ENCODE data around the gene PRUNE2.
A peak's percentile ranks its signal among the peaks of the same experiment; 100 is the strongest.
"Not testable (repeated sequence)": the region's sequence is repeated elsewhere in the genome, so short reads cannot be mapped to it uniquely, and the experiment has no call there.

The PRUNE2 gene

DNA sequence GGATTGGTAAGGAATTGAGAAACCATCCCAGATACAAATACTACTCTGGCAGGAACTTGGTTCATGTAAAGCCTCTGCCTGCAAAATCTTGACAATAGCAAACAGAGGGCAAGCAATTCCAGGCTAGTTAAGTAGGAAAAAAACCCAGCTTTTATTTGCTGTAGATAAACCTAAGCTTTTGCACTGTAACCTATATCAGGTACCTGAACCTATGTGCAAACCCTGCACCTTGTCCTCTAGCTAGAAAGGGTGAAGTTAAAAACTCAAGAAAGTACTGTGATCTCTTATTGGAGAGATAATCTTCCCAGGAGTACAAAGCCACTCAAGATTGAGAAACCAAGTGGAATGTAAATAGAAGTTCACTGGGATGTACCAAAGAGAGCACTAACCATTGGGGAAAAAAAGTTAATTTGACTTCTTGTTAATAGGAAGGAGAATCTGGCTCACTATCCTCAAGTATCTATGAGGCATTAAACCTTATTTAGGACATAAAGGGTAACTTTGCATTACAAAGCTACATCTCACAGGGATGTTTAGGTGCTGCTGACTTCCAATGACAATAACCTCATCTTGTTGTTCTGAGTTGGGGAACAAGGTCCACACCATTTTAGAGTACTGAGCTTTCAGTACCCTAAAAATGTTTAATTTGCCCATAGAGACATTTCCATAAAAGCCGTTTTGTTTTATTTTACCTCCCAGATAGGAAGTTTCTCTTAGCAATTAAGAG, 215.5 kb downstream of the PRUNE2 start:
- no peak overlapping the region for H3K9ac ChIP-seq (ENCODE audit: low read depth, low read length)
- no peaks in the 10 kb centered on the region for H3K36me3 ChIP-seq (ENCODE audit: insufficient read depth, low read length)
- H3K4me2 ChIP-seq (ENCODE audit: low read length): no peak overlapping the region
- peaks cover 30% of the 10 kb centered on the region for H3K4me1 ChIP-seq (ENCODE audit: control insufficient read depth, insufficient read depth, low read length)
- H3K27me3 ChIP-seq (ENCODE audit: control insufficient read depth, insufficient read depth, low read length): no peaks in the 10 kb centered on the region
- no peak overlapping the region for H3K4me3 ChIP-seq (ENCODE audit: low read length)
- no peaks in the 10 kb centered on the region for H3K9me3 ChIP-seq (replicated peaks; ENCODE audit: low read length)

DNA sequence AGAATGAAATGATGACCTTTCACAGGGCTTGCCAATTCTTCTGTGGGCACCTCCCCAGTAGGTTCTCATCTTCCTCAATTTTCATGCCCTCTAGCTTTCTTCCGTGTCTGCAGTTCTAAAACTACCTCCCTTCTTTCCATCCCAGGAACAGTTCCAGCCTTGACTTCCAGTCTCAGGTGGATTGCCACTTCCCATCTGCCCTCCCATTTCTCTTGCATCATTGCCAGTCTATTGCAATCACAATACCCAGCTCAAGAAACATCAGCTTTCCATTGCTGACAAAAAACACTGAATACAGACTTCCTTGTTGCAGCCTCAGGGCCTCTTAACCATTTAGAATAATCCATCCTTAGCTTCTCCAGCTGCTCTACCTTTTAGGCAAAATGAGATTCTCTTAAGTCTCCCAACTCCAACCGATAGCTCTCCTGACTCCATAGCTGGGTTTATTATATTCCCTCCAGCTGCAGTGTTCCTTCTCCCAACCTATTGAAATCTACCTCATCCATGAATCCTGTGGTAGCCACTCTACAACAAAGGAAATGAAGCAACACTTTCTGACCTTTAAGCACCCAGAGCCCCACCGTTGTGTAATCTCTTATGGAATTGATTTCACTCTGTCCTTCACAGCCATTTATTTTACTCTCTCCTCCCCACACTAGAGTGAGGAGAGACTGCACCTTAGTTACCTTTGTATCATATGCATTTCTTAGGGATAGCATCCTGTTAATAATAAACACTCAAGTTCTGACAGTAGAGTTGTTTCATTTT, 217.3 kb downstream of the PRUNE2 start:
- H3K9ac ChIP-seq (ENCODE audit: low read depth, low read length): peak overlapping the region; percentile 14
- no peaks in the 10 kb centered on the region for H3K36me3 ChIP-seq (ENCODE audit: insufficient read depth, low read length)
- no peaks in the 10 kb centered on the region for H3K9me3 ChIP-seq (replicated peaks; ENCODE audit: low read length)
- H3K4me1 ChIP-seq (ENCODE audit: control insufficient read depth, insufficient read depth, low read length): peaks cover 30% of the 10 kb centered on the region
- no peaks in the 10 kb centered on the region for H3K27me3 ChIP-seq (ENCODE audit: control insufficient read depth, insufficient read depth, low read length)
- H3K4me3 ChIP-seq (ENCODE audit: low read length): peak overlapping the region; percentile 8
- peak overlapping the region; percentile 9 for H3K4me2 ChIP-seq (ENCODE audit: low read length)

DNA sequence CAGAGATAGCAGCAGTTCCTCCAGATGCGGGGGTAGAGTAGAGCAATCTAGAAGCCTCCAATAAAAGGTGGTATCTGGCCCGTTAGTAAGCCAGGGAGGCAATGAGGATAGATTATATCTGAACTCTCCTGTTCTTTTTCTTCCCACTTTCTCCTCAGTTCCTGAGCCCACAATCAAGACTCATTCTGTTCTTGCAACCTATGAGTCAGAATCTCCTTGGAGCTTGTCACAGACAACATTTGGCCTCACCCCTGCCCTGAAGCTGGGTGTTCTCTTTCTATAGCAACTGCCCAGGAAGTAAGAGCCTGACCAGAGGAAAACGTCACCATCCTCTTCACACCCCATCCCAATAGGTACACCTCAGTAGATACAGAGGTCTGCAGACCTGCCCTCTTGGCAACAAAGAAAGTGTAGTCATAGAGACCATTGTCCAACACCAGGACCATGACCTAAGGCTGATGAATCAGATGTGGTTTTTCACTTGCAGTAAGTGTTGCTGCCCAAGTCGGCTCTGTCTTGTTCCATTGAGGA, 218.0 kb downstream of the PRUNE2 start:
- peak overlapping the region; percentile 68 for H3K9ac ChIP-seq (ENCODE audit: low read depth, low read length)
- H3K9me3 ChIP-seq (replicated peaks; ENCODE audit: low read length): no peaks in the 10 kb centered on the region
- H3K36me3 ChIP-seq (ENCODE audit: insufficient read depth, low read length): no peaks in the 10 kb centered on the region
- H3K4me2 ChIP-seq (ENCODE audit: low read length): peak overlapping the region; percentile 9
- H3K4me3 ChIP-seq (ENCODE audit: low read length): peak overlapping the region; percentile 21
- peaks cover 30% of the 10 kb centered on the region for H3K4me1 ChIP-seq (ENCODE audit: control insufficient read depth, insufficient read depth, low read length)
- no peaks in the 10 kb centered on the region for H3K27me3 ChIP-seq (ENCODE audit: control insufficient read depth, insufficient read depth, low read length)

DNA sequence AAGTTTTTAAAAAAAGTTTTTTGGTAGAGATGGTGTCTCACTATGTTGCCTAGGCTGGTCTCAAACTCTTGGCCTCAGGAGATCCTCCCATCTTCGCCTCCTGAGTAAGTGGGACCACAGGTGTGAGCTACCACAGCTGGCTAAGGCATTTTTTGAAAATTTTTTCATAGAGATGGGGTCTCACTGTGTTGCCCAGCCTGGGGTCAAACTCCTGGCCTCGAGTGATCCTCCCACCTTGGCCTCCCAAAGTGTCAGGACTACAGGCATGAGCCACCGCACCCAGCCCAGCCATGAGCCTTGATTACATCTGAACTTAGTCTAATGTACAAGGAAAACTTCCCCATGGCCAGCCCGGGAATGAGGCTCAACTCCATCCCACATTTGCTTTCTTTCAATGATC, 219.2 kb downstream of the PRUNE2 start:
- H3K36me3 ChIP-seq (ENCODE audit: insufficient read depth, low read length): no peaks in the 10 kb centered on the region
- no peak overlapping the region for H3K9ac ChIP-seq (ENCODE audit: low read depth, low read length)
- H3K4me2 ChIP-seq (ENCODE audit: low read length): no peak overlapping the region
- H3K9me3 ChIP-seq (replicated peaks; ENCODE audit: low read length): no peaks in the 10 kb centered on the region
- H3K27me3 ChIP-seq (ENCODE audit: control insufficient read depth, insufficient read depth, low read length): no peaks in the 10 kb centered on the region
- peaks cover 25% of the 10 kb centered on the region for H3K4me1 ChIP-seq (ENCODE audit: control insufficient read depth, insufficient read depth, low read length)
- H3K4me3 ChIP-seq (ENCODE audit: low read length): no peak overlapping the region

DNA sequence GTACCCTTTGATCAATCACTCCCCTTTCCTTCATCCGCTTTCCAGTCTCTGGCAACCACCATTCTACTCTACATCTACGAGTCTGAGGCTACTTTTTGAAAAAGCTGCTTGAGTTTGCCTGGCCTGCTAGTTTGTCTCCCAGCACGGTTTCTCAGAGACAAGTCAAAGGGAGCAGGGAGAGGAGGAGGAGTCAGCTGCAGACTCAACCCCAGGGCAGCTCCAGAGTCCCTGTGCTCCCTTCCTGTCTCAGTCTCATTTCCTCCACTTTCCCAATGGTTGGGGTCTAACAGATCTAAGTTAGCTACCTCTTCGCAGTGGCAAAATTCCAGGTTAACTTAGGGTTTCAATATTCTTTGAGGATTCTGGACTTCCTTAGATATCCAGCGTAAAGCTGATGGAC, 221.7 kb downstream of the PRUNE2 start:
- Histone ChIP-seq H3K4me3 (ENCODE audit: low read length) (no peak overlapping the region), H3K9me3 (replicated peaks; ENCODE audit: low read length) (no peaks in the 10 kb centered on the region), H3K27me3 (ENCODE audit: control insufficient read depth, insufficient read depth, low read length) (no peaks in the 10 kb centered on the region), H3K9ac (ENCODE audit: low read depth, low read length) (no peak overlapping the region), H3K4me1 (ENCODE audit: control insufficient read depth, insufficient read depth, low read length) (peaks cover 24% of the 10 kb centered on the region), H3K36me3 (ENCODE audit: insufficient read depth, low read length) (no peaks in the 10 kb centered on the region), H3K4me2 (ENCODE audit: low read length) (no peak overlapping the region)

DNA sequence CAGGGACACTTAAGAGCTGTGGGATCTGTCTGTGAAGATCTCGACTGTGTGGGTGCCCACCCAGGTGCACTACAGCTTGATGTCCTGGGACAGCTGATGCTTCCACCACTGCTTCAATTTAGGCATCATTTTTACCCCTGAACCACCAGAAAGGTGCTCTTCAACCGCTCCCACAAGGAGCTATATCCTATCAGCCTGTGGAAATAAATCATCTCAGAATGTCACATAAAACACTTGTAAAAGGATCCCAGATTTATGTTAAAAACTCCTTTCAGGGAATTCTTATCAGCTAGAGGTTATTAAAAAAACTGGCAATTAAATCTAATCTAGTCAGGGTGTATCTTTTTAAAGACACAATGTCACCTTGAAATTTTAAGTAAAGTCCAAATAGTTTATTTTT, 224.4 kb downstream of the PRUNE2 start:
- H3K36me3 ChIP-seq (ENCODE audit: insufficient read depth, low read length): no peaks in the 10 kb centered on the region

DNA sequence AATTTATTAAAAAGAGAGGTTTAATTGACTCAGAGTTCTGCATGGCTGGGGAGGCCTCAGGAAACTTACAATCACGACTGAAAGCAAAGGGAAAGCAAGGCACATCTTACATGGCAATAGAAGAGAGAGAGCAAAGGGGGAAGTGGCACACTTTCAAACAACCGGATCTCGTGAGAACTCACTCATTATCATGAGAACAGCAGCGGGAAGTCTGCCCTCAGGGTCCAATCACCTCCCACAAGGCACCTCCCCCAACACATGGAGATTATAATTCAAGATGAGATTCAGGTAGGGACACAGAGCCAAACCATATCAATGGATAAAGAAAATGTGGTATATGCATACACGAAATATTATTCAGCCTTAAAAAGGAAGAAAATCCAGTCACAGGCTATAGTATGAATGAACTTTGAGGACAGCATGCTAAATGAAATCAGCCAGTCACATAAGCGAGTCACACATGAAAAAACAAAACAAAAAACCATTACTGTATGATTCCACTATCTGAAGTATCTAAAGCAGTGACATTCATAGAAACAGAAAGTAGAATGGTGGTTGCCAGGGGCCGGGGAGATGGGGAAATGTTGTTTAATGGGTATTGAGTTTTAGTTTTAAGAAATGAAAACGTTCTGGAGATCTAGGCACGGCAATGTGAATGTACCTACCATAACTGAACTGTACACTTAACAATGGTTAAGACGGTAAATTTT, 225.0 kb downstream of the PRUNE2 start:
- no peaks in the 10 kb centered on the region for H3K36me3 ChIP-seq (ENCODE audit: insufficient read depth, low read length)

More for the DNA sequence above, 224.4 kb downstream of the PRUNE2 start:
- H3K27me3 ChIP-seq (ENCODE audit: control insufficient read depth, insufficient read depth, low read length): no peaks in the 10 kb centered on the region
- no peak overlapping the region for H3K4me2 ChIP-seq (ENCODE audit: low read length)
- H3K4me3 ChIP-seq (ENCODE audit: low read length): no peak overlapping the region
- no peaks in the 10 kb centered on the region for H3K9me3 ChIP-seq (replicated peaks; ENCODE audit: low read length)
- no peak overlapping the region for H3K9ac ChIP-seq (ENCODE audit: low read depth, low read length)
- peaks cover 14% of the 10 kb centered on the region for H3K4me1 ChIP-seq (ENCODE audit: control insufficient read depth, insufficient read depth, low read length)

DNA sequence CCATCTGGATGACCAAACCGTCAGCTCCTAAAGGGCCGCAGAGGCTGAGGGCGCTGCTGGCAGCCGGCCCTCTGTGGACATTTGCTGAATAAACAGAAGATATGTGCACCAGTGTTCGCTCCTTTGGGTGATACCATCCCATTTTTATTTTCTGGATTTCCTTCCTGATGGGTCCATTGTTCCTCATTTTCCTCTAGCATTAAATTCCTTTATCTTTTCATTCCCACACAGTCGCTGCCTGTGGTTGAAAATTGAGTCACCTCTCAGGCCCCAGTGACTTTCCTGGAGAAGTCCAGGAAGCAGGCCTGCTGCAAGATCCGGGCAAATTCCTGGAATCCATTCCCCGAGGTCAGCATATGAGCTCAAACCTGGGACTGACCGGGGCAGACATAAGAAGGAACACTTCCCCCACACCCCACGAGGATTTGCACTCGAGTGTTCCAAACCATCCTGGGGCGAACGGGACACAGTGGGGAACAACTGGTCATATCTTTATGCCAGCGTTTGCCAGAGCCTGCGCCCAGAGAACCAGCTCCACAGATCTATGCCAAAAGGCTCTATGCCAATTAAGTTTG, 228.3 kb downstream of the PRUNE2 start:
- no peaks in the 10 kb centered on the region for H3K9me3 ChIP-seq (replicated peaks; ENCODE audit: low read length)
- H3K27me3 ChIP-seq (ENCODE audit: control insufficient read depth, insufficient read depth, low read length): no peaks in the 10 kb centered on the region
- H3K36me3 ChIP-seq (ENCODE audit: insufficient read depth, low read length): no peaks in the 10 kb centered on the region
- peak overlapping the region; percentile 5 for H3K4me3 ChIP-seq (ENCODE audit: low read length)
- H3K9ac ChIP-seq (ENCODE audit: low read depth, low read length): peak overlapping the region; percentile 50
- peaks cover 15% of the 10 kb centered on the region for H3K4me1 ChIP-seq (ENCODE audit: control insufficient read depth, insufficient read depth, low read length)
- H3K4me2 ChIP-seq (ENCODE audit: low read length): peak overlapping the region; percentile 67

More for the DNA sequence above, 225.0 kb downstream of the PRUNE2 start:
- H3K4me1 ChIP-seq (ENCODE audit: control insufficient read depth, insufficient read depth, low read length): peaks cover 15% of the 10 kb centered on the region
- H3K9me3 ChIP-seq (replicated peaks; ENCODE audit: low read length): no peaks in the 10 kb centered on the region
- H3K4me2 ChIP-seq (ENCODE audit: low read length): no peak overlapping the region
- no peaks in the 10 kb centered on the region for H3K27me3 ChIP-seq (ENCODE audit: control insufficient read depth, insufficient read depth, low read length)
- no peak overlapping the region for H3K4me3 ChIP-seq (ENCODE audit: low read length)
- no peak overlapping the region for H3K9ac ChIP-seq (ENCODE audit: low read depth, low read length)

DNA sequence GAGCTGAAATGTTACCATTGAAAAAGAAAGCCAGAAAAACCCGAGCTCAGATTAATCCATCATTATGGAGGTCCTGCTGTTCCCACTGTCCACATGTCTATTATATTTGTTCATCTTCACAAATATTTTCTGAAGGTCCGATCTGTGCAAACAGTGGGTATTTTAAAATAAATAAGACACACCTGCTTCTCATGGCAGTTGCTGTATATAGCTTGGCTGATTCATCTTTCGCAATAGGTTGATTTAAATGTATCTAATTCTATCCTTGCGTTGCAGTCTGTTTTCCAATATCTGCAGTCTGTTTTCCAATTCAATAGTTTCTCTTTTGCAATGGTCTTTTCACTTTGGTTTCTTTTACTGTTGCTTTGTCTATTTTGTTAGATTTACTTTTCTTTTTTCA, 229.1 kb downstream of the PRUNE2 start:
- no peaks in the 10 kb centered on the region for H3K9me3 ChIP-seq (replicated peaks; ENCODE audit: low read length)
- no peak overlapping the region for H3K4me3 ChIP-seq (ENCODE audit: low read length)
- H3K27me3 ChIP-seq (ENCODE audit: control insufficient read depth, insufficient read depth, low read length): no peaks in the 10 kb centered on the region
- peaks cover 15% of the 10 kb centered on the region for H3K4me1 ChIP-seq (ENCODE audit: control insufficient read depth, insufficient read depth, low read length)
- no peaks in the 10 kb centered on the region for H3K36me3 ChIP-seq (ENCODE audit: insufficient read depth, low read length)
- H3K9ac ChIP-seq (ENCODE audit: low read depth, low read length): peak overlapping the region; percentile 50
- peak overlapping the region; percentile 67 for H3K4me2 ChIP-seq (ENCODE audit: low read length)

DNA sequence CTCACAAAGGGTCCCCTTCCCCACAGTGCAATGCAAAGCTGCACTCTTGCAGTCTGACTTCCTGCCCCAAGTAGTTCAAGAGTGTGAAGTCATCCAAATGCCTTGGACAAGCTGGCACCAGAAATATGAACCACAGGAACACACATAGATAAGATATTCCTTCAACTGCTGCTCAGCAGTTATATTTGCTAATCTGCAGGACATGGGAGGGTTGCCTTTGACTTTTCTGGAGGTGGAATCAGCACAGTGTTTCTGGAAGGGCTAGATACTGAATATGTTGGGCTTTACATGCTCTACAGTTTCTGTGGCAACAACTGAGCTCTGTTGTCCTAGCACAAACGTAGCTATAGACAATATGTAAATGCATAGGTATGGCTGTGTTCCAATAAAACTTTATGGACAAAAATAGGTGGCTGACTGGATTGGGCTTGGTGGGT, 238.4 kb downstream of the PRUNE2 start:
- no peaks in the 10 kb centered on the region for H3K9me3 ChIP-seq (replicated peaks; ENCODE audit: low read length)
- H3K4me1 ChIP-seq (ENCODE audit: control insufficient read depth, insufficient read depth, low read length): peaks cover 29% of the 10 kb centered on the region
- no peak overlapping the region for H3K4me3 ChIP-seq (ENCODE audit: low read length)
- no peaks in the 10 kb centered on the region for H3K36me3 ChIP-seq (ENCODE audit: insufficient read depth, low read length)
- peak overlapping the region; percentile 38 for H3K9ac ChIP-seq (ENCODE audit: low read depth, low read length)
- peak overlapping the region; percentile 3 for H3K4me2 ChIP-seq (ENCODE audit: low read length)
- no peaks in the 10 kb centered on the region for H3K27me3 ChIP-seq (ENCODE audit: control insufficient read depth, insufficient read depth, low read length)

DNA sequence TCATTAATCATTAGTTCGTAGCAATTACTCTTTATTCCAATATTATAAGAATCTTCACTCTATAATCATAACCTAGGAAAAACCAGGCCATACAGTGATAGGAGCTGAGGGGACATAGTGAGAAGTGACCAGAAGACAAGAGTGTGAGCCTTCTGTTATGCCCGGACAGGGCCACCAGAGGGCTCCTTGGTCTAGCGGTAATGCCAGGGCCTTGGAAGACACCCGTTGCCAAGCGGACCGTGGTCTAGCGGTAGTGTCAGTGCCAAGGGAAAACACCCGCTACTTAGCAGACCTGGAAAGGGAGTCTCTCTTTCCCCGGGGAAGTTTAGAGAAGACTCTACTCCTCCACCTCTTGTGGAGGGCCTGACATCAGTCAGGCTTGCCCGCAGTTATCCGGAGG, 239.9 kb downstream of the PRUNE2 start:
- H3K4me3 ChIP-seq (ENCODE audit: low read length); H3K4me2 ChIP-seq (ENCODE audit: low read length); H3K36me3 ChIP-seq (ENCODE audit: insufficient read depth, low read length); H3K27me3 ChIP-seq (ENCODE audit: control insufficient read depth, insufficient read depth, low read length); H3K9me3 ChIP-seq (replicated peaks; ENCODE audit: low read length); H3K9ac ChIP-seq (ENCODE audit: low read depth, low read length): not testable (repeated sequence)
- peaks cover 34% of the 10 kb centered on the region for H3K4me1 ChIP-seq (ENCODE audit: control insufficient read depth, insufficient read depth, low read length)

All from skeletal muscle satellite cell (primary cell).